GM19193 (cell line): ENCODE data around the gene COL6A3.

Source experiments
- POLR2A ChIP-seq: IDR thresholded peaks from 4 replicates; pipeline ENCODE4 v1.6.1; 2011; ENCODE audit not compliant: insufficient read depth, insufficient read length; ENCODE audit errors: extremely low read depth

COL6A3 gene

GRCh38 chr2:237407700-237408099, 6.3 kb downstream of the COL6A3 start:
- no peak for TF ChIP-seq POLR2A

GRCh38 chr2:237406371-237406895, 7.5 kb downstream of the COL6A3 start:
- no peak for TF ChIP-seq POLR2A

- no peak for TF ChIP-seq POLR2A
These were observed 8.4 kb downstream of the COL6A3 start for GRCh38 chr2:237405605-237406004.

GRCh38 chr2:237405006-237405559, 8.9 kb downstream of the COL6A3 start:
- no peak for TF ChIP-seq POLR2A

- TF ChIP-seq POLR2A: no peak
These were observed 9.6 kb downstream of the COL6A3 start for GRCh38 chr2:237404413-237404812.

- no peak for TF ChIP-seq POLR2A
These were observed 10.7 kb downstream of the COL6A3 start for GRCh38 chr2:237403024-237403882.

GRCh38 chr2:237400199-237400598, 13.8 kb downstream of the COL6A3 start:
- TF ChIP-seq POLR2A: no peak

- TF ChIP-seq POLR2A: no peak
These were observed 16.9 kb downstream of the COL6A3 start for GRCh38 chr2:237397072-237397471.

GRCh38 chr2:237393523-237393922, 20.4 kb downstream of the COL6A3 start:
- no peak for TF ChIP-seq POLR2A

GRCh38 chr2:237392186-237392585, 21.8 kb downstream of the COL6A3 start:
- TF ChIP-seq POLR2A: no peak

GRCh38 chr2:237391140-237391539, 22.8 kb downstream of the COL6A3 start:
- no peak for TF ChIP-seq POLR2A

- TF ChIP-seq POLR2A: no peak
These were observed 23.7 kb downstream of the COL6A3 start for GRCh38 chr2:237390235-237390634.

GRCh38 chr2:237389831-237390230, 24.1 kb downstream of the COL6A3 start:
- no peak for TF ChIP-seq POLR2A

GRCh38 chr2:237388036-237388435, 25.9 kb downstream of the COL6A3 start:
- TF ChIP-seq POLR2A: no peak

- TF ChIP-seq POLR2A: no peak
These were observed 29.3 kb downstream of the COL6A3 start for GRCh38 chr2:237384672-237385020.
